Activated CD8-positive, alpha-beta T cell treated with anti-CD3 and anti-CD28 coated beads for 36 hours (primary cell): ENCODE data around the gene OR1S2. TPM values are rescaled to one million over a fixed set of nuclear protein-coding genes. Genes with fewer than 3 reads are reported as not detected.

Source experiments
- ATAC-seq: fragments of 200-7000 bp; cut with Tn5 transposase; one replicate; pipeline ENCODE4 v1.10.0; 2021; ENCODE audit warnings: mild to moderate bottlenecking, moderate library complexity
- CTCF ChIA-PET: fragments of 350-600 bp; sonication (Branson Sonifier 250); formaldehyde crosslinking; loops from one replicate; lab custom pipeline; 2021; ENCODE audit warnings: antibody characterized with exemption; lab: Charles Lee
- POLR2A ChIA-PET: fragments of 350-600 bp; sonication (Branson Sonifier 250); formaldehyde crosslinking; loops from one replicate; lab custom pipeline; 2021; ENCODE audit warnings: antibody characterized with exemption; lab: Charles Lee
- DNase-seq: peaks from one replicate; pipeline ENCODE4 v3.0.0-alpha.2; 2020
- H3K27ac Mint-ChIP-seq: one replicate; pipeline ENCODE4 v1.8.0; 2021; ENCODE audit warnings: mild to moderate bottlenecking, mixed read lengths
- H3K27me3 Mint-ChIP-seq: one replicate; pipeline ENCODE4 v1.8.0; 2021; ENCODE audit warnings: mixed read lengths
- H3K36me3 Mint-ChIP-seq: one replicate; pipeline ENCODE4 v1.8.0; 2021; ENCODE audit warnings: low read depth, mixed read lengths
- H3K4me1 Mint-ChIP-seq: one replicate; pipeline ENCODE4 v1.8.0; 2021; ENCODE audit warnings: low read depth, mixed read lengths
- H3K4me3 Mint-ChIP-seq: one replicate; pipeline ENCODE4 v1.8.0; 2021; ENCODE audit warnings: mild to moderate bottlenecking, moderate library complexity, mixed read lengths
- H3K9me3 Mint-ChIP-seq: one replicate; pipeline ENCODE4 v1.8.0; 2021; ENCODE audit warnings: mixed read lengths
- intact Hi-C: fragments of 100-400 bp; cut with micrococcal nuclease; formaldehyde crosslinking; loops from one replicate; pipeline ENCODE4 v1.10.0; 2022
- total RNA-seq, 2 experiments: library from RNA; stranded (reverse); gene quantifications; one replicate each; pipeline ENCODE4 v1.2.3, GENCODE V29; 2021
- TF ChIP-seq, protein P1 (sequence below): fragments of 200-600 bp; IDR thresholded peaks from one replicate; pipeline ENCODE4 v1.8.0; 2022; ENCODE audit warnings: antibody characterized with exemption, mild to moderate bottlenecking

The OR1S2 gene
- total RNA-seq, 2 experiments from 2014 or later, result not detected

DNA sequence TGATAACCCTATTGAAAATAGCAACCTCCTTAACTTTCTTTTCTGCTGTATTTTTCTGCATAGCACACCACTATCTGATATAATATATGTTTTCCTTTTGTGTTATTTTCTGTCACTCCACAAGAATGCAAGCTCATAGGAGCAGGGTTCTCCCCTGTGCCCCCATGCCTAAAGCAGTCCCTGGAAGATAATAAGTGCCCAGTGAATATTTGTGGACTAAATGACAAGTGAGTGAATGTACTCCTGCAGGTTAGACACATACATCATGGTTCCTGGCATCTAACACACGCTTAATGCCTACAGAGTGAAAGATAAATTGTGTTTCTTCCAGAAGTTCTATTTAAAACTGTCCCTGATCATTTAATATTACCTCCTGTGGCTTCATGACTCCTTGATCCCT, 39.0 kb downstream of the OR1S2 start:
- intact Hi-C loops, result no loop called here
- H3K27ac Mint-ChIP-seq, result no peak overlapping the region
- ATAC-seq, result no peak
- H3K36me3 Mint-ChIP-seq, result no peaks in the 10 kb centered on the region
- ChIA-PET CTCF (no interaction called here), POLR2A (no interaction called here)
- no peak for DNase-seq
- TF ChIP-seq, protein P1, sequence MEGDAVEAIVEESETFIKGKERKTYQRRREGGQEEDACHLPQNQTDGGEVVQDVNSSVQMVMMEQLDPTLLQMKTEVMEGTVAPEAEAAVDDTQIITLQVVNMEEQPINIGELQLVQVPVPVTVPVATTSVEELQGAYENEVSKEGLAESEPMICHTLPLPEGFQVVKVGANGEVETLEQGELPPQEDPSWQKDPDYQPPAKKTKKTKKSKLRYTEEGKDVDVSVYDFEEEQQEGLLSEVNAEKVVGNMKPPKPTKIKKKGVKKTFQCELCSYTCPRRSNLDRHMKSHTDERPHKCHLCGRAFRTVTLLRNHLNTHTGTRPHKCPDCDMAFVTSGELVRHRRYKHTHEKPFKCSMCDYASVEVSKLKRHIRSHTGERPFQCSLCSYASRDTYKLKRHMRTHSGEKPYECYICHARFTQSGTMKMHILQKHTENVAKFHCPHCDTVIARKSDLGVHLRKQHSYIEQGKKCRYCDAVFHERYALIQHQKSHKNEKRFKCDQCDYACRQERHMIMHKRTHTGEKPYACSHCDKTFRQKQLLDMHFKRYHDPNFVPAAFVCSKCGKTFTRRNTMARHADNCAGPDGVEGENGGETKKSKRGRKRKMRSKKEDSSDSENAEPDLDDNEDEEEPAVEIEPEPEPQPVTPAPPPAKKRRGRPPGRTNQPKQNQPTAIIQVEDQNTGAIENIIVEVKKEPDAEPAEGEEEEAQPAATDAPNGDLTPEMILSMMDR, result no peak
- H3K27me3 Mint-ChIP-seq, result peaks cover 2% of the 10 kb centered on the region
- H3K4me3 Mint-ChIP-seq, result no peak overlapping the region
- no peaks in the 10 kb centered on the region for H3K4me1 Mint-ChIP-seq
- no peaks in the 10 kb centered on the region for H3K9me3 Mint-ChIP-seq

DNA sequence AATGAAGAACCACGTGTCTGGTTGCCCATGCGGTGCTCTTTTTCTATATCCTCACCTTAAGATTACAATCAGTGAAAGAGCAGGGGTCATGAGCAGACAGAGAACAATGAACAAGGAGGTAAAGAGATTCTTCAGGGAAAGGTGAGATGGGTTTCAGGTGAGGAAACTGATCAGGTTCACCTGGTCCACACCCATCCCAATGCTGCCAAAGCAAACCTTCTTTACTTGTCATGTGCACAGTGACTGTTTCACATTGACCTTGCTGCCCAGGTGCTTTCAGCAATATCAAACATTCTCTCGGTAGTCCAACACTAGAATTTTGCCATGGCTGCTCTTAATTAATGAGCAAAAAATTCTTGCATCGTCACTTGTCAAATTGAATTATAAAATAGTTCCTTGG, 39.6 kb downstream of the OR1S2 start:
- ChIA-PET CTCF (no interaction called here), POLR2A (no interaction called here)
- intact Hi-C loops, result no loop called here
- no peaks in the 10 kb centered on the region for H3K4me1 Mint-ChIP-seq
- DNase-seq, result no peak
- H3K4me3 Mint-ChIP-seq, result no peak overlapping the region
- no peak overlapping the region for H3K27ac Mint-ChIP-seq
- ATAC-seq, result no peak
- TF ChIP-seq, protein P1, result no peak
- H3K9me3 Mint-ChIP-seq, result peaks cover 2% of the 10 kb centered on the region
- peaks cover 2% of the 10 kb centered on the region for H3K27me3 Mint-ChIP-seq
- H3K36me3 Mint-ChIP-seq, result no peaks in the 10 kb centered on the region

Other genes with a start within 250 kb of the OR1S2 start
- gene OR9Q1, start 180.3 kb downstream of the OR1S2 start, total RNA-seq, result not detected
- gene OR6Q1, start 173.2 kb downstream of the OR1S2 start, total RNA-seq, result not detected
- not detected for gene OR9I1, start 78.6 kb downstream of the OR1S2 start, total RNA-seq
- not detected for gene OR9Q2, start 15.1 kb downstream of the OR1S2 start, total RNA-seq
- not detected for gene OR1S1, start 8.6 kb upstream of the OR1S2 start, total RNA-seq
- not detected for gene OR10Q1, start 24.8 kb upstream of the OR1S2 start, total RNA-seq
- not detected for gene OR10W1, start 64.1 kb upstream of the OR1S2 start, total RNA-seq
- not detected for gene OR5B17, start 154.9 kb upstream of the OR1S2 start, total RNA-seq
- gene OR5B3, start 202.7 kb upstream of the OR1S2 start, total RNA-seq, result not detected
- not detected for gene OR5B2, start 224.0 kb upstream of the OR1S2 start, total RNA-seq
- under 1 TPM in 1 of 2 experiments, not detected in 1; 0.14 TPM for gene OR5B12, start 238.1 kb upstream of the OR1S2 start, total RNA-seq